ENCODE data around the gene KLK12.

DNA sequence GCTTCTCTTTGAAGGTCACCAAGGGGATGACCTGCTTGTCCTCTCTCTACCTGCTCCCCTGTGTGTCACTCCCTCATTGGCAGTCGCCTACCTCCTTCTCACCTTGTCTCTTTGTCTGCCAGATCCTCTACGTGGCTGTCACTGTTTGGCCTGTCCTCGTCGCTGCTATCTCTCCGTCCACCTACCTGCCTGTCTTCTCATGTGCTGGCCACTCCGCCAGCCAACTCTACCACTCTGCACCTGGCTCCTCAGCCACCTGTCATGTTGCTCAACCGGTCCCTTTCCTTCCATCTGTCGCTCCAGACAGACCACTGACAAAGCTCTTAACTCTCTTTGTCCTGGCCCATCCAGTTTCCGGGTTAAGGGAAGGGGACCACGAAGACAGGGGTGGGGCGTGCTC lies at the start of gene KLK12:
- TF ChIP-seq POLR2AphosphoS5 (IDR thresholded peaks at IDR 0.05; ENCODE audit: borderline replicate concordance, low read depth, low read length) (no peak), EZH2 (IDR thresholded peaks at IDR 0.05) (no peak), FOXP2 (optimal IDR thresholded peaks at IDR 0.05; ENCODE audit: control extremely low read depth, extremely low read length, insufficient read depth) (no peak)

All from SK-N-MC (cell line).